IMR-90 (cell line): Measurements from ENCODE around the gene WNT7A.

Experiments used
- CEBPB ChIP-seq: IDR thresholded peaks from 2 replicates; pipeline ENCODE4 v1.6.1; 2012; ENCODE audit warnings: low read depth, low read length, improper control_type of control experiment
- CHD1 ChIP-seq: IDR thresholded peaks from 2 replicates; pipeline ENCODE4 v1.6.1; 2012; ENCODE audit warnings: low read depth, low read length, improper control_type of control experiment
- MAFK ChIP-seq: IDR thresholded peaks from 2 replicates; pipeline ENCODE4 v1.6.1; 2012; ENCODE audit warnings: low read depth, low read length, improper control_type of control experiment
- MXI1 ChIP-seq: IDR thresholded peaks from 2 replicates; pipeline ENCODE4 v1.6.1; 2012; ENCODE audit warnings: low read depth, mild to moderate bottlenecking, low read length, moderate library complexity, borderline replicate concordance
- POLR2A ChIP-seq: IDR thresholded peaks from 2 replicates; pipeline ENCODE4 v1.6.1; 2012; ENCODE audit warnings: mild to moderate bottlenecking, low read depth, low read length
- RFX5 ChIP-seq: IDR thresholded peaks from 2 replicates; pipeline ENCODE4 v1.8.0; 2012; ENCODE audit warnings: low read depth, mild to moderate bottlenecking, low read length, moderate library complexity
- SMC3 ChIP-seq: fragments of 150-350 bp; IDR thresholded peaks from 2 replicates; pipeline ENCODE4 v1.6.1; 2016; ENCODE audit warnings: low read depth, mild to moderate bottlenecking, antibody characterized with exemption, low read length, moderate library complexity
- TF ChIP-seq, protein P1 (sequence below): conservative IDR thresholded peaks from 2 replicates; pipeline ENCODE4 v1.5.1; 2012; ENCODE audit warnings: mild to moderate bottlenecking, low read depth, low read length, improper control_type of control experiment
- TF ChIP-seq, protein P2 (sequence below): fragments of 150-350 bp; IDR thresholded peaks from 2 replicates; pipeline ENCODE4 v1.6.1; 2017; ENCODE audit warnings: mild to moderate bottlenecking, antibody characterized with exemption, low read length, low read depth

DNA sequence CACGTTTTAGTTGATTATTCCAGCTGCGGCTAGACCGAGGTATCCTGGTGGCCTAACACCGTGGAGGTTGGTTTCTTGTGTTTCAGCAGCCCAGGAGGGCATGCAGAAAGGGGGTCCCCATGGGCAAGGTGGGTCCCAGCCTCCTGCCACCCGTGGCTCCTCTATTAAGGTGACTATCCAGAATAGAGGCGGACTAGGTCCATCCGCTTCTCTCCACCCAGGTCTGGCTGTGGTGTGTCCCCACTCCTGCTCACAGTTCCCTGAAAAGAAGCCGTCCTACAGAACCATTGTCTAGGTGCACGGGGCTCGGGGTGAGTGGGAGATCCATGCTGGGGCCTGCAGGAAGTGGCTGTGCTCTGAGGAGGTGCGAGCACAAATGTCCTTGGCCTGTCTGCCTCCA lies 81.5 kb downstream of the WNT7A start:
- no peak for TF ChIP-seq MXI1
- no peak for TF ChIP-seq CEBPB
- TF ChIP-seq, protein P1, sequence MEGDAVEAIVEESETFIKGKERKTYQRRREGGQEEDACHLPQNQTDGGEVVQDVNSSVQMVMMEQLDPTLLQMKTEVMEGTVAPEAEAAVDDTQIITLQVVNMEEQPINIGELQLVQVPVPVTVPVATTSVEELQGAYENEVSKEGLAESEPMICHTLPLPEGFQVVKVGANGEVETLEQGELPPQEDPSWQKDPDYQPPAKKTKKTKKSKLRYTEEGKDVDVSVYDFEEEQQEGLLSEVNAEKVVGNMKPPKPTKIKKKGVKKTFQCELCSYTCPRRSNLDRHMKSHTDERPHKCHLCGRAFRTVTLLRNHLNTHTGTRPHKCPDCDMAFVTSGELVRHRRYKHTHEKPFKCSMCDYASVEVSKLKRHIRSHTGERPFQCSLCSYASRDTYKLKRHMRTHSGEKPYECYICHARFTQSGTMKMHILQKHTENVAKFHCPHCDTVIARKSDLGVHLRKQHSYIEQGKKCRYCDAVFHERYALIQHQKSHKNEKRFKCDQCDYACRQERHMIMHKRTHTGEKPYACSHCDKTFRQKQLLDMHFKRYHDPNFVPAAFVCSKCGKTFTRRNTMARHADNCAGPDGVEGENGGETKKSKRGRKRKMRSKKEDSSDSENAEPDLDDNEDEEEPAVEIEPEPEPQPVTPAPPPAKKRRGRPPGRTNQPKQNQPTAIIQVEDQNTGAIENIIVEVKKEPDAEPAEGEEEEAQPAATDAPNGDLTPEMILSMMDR = no peak
- TF ChIP-seq, protein P2, sequence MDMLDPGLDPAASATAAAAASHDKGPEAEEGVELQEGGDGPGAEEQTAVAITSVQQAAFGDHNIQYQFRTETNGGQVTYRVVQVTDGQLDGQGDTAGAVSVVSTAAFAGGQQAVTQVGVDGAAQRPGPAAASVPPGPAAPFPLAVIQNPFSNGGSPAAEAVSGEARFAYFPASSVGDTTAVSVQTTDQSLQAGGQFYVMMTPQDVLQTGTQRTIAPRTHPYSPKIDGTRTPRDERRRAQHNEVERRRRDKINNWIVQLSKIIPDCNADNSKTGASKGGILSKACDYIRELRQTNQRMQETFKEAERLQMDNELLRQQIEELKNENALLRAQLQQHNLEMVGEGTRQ = no peak
- no peak for TF ChIP-seq POLR2A
- no peak for TF ChIP-seq CHD1
- no peak for TF ChIP-seq RFX5
- no peak for TF ChIP-seq MAFK
- no peak for TF ChIP-seq SMC3
